SK-N-SH treated with all-trans-retinoic acid at 6 μM for 48 hours (cell line): ENCODE results near the gene OVCA2.

Experiments
- ATAC-seq: fragments of 200-7000 bp; cut with Tn5 transposase; 3 replicates; pipeline ENCODE4 v1.9.1; 2020; ENCODE audit warnings: mild to moderate bottlenecking, moderate library complexity
- ARNTL ChIP-seq: fragments of 450-650 bp; formaldehyde crosslinking; IDR thresholded peaks from 2 replicates; pipeline ENCODE4 v1.5.0; 2020; ENCODE audit warnings: low read depth, mild to moderate bottlenecking, moderate library complexity, borderline replicate concordance
- BACH2 ChIP-seq: fragments of 250-450 bp; sonication (Bioruptor Pico); IDR thresholded peaks from 2 replicates; pipeline ENCODE4 v1.9.0; 2021; ENCODE audit warnings: mild to moderate bottlenecking, borderline replicate concordance
- CSDC2 ChIP-seq: fragments of 250-450 bp; sonication (Bioruptor Pico); IDR thresholded peaks from 2 replicates; pipeline ENCODE4 v1.5.0; 2020; ENCODE audit warnings: mild to moderate bottlenecking, moderate library complexity
- GLIS3 ChIP-seq: fragments of 250-450 bp; sonication (Bioruptor Pico); IDR thresholded peaks from 2 replicates; pipeline ENCODE4 v1.5.0; 2020; ENCODE audit warnings: mild to moderate bottlenecking, moderate library complexity
- ISL1 ChIP-seq: fragments of 250-450 bp; sonication (Bioruptor Pico); IDR thresholded peaks from 2 replicates; pipeline ENCODE4 v2.1.2; 2022; ENCODE audit warnings: mild to moderate bottlenecking, moderate library complexity
- OSR1 ChIP-seq: fragments of 250-450 bp; sonication (Bioruptor Pico); IDR thresholded peaks from 2 replicates; pipeline ENCODE4 v1.8.0; 2022; ENCODE audit warnings: moderate library complexity, mild to moderate bottlenecking, inconsistent platforms
- PPARA ChIP-seq: fragments of 250-450 bp; sonication (Bioruptor Pico); IDR thresholded peaks from 2 replicates; pipeline ENCODE4 v1.5.0; 2020; ENCODE audit warnings: mild to moderate bottlenecking, borderline replicate concordance
- RARB ChIP-seq: fragments of 250-450 bp; sonication (Bioruptor Pico); IDR thresholded peaks from 2 replicates; pipeline ENCODE4 v1.8.0; 2021; ENCODE audit warnings: mild to moderate bottlenecking, moderate library complexity
- SNAI2 ChIP-seq: fragments of 250-450 bp; sonication (Bioruptor Pico); IDR thresholded peaks from 2 replicates; pipeline ENCODE4 v1.5.0; 2020; ENCODE audit warnings: mild to moderate bottlenecking, moderate library complexity
- TCF4 ChIP-seq: fragments of 250-450 bp; sonication (Bioruptor Pico); IDR thresholded peaks from 2 replicates; pipeline ENCODE4 v1.8.0; 2021; ENCODE audit warnings: mild to moderate bottlenecking, moderate library complexity, borderline replicate concordance
- TOX ChIP-seq: fragments of 250-450 bp; sonication (Bioruptor Pico); IDR thresholded peaks from 2 replicates; pipeline ENCODE4 v1.8.0; 2021; ENCODE audit warnings: mild to moderate bottlenecking, moderate library complexity, borderline replicate concordance
- ZC3H10 ChIP-seq: fragments of 250-450 bp; sonication (Bioruptor Pico); IDR thresholded peaks from 2 replicates; pipeline ENCODE4 v1.5.1; 2021; ENCODE audit warnings: mild to moderate bottlenecking, moderate library complexity
- ZFP3 ChIP-seq: fragments of 250-450 bp; sonication (Bioruptor Pico); IDR thresholded peaks from 2 replicates; pipeline ENCODE4 v1.5.0; 2020; ENCODE audit warnings: mild to moderate bottlenecking, moderate library complexity
- ZNF565 ChIP-seq: fragments of 450-650 bp; formaldehyde crosslinking; conservative IDR thresholded peaks from 2 replicates; pipeline ENCODE4 v1.5.0; 2020; ENCODE audit warnings: low read depth, mild to moderate bottlenecking, moderate library complexity
- ZNF70 ChIP-seq: fragments of 450-650 bp; formaldehyde crosslinking; IDR thresholded peaks from 2 replicates; pipeline ENCODE4 v1.5.0; 2020; ENCODE audit warnings: mild to moderate bottlenecking, moderate library complexity
- ZNF8 ChIP-seq: fragments of 450-650 bp; formaldehyde crosslinking; IDR thresholded peaks from 2 replicates; pipeline ENCODE4 v1.5.0; 2020; ENCODE audit warnings: mild to moderate bottlenecking, moderate library complexity
- TF ChIP-seq, protein P1 (sequence below): fragments of 250-450 bp; sonication (Bioruptor Pico); IDR thresholded peaks from 2 replicates; pipeline ENCODE4 v1.5.0; 2020; ENCODE audit warnings: mild to moderate bottlenecking, moderate library complexity
- TF ChIP-seq, protein P2 (sequence below): fragments of 250-450 bp; sonication (Bioruptor Pico); IDR thresholded peaks from 2 replicates; pipeline ENCODE4 v1.5.1; 2020; ENCODE audit warnings: low read depth, mild to moderate bottlenecking, moderate library complexity
- TF ChIP-seq, protein P3 (sequence below): fragments of 250-450 bp; sonication (Bioruptor Pico); IDR thresholded peaks from 2 replicates; pipeline ENCODE4 v1.8.0; 2020; ENCODE audit warnings: mild to moderate bottlenecking, moderate library complexity, borderline replicate concordance
- TF ChIP-seq, protein P4 (sequence below): fragments of 250-450 bp; sonication (Bioruptor Pico); IDR thresholded peaks from 2 replicates; pipeline ENCODE4 v1.8.0; 2021; ENCODE audit warnings: low read depth, mild to moderate bottlenecking, moderate library complexity, borderline replicate concordance

The OVCA2 gene

DNA sequence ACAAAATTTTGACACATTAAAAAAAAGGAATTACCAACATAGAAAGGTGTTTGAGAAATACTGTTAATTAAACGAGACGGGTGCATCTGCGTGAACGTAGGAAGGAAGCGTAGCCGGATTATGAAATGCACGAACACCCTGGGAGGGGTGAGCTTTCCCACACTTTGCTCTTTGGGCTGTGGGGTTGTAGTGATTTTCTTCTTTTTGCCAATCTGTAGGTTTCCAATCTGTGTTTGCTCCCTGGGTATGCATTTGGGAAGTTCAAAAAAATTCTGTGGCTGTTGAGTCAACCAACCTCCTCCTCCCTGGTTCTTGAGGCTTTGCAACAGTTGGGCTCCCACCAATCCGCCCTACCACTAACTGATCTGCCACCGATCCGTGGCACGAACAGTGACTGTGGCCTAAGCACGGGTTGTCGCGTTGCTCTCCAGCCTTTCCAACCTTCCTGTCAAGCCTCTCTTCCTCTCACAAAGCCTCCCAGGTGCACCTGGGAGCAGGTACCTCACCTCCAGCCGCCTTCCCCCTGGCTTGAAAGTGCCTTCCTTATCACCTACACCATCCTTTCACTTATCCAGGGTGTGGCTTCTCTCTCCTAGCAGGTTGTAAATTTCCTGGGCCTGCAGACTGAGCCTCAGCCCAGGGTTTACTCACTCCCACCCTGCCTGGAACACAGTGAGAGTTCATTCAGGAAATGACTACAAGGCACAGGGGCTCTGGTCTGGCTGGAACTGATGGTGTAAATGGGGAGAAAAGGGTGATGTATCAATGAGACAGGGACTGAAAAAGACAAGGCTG lies 33.3 kb upstream of the OVCA2 start:
- TF ChIP-seq, protein P1, sequence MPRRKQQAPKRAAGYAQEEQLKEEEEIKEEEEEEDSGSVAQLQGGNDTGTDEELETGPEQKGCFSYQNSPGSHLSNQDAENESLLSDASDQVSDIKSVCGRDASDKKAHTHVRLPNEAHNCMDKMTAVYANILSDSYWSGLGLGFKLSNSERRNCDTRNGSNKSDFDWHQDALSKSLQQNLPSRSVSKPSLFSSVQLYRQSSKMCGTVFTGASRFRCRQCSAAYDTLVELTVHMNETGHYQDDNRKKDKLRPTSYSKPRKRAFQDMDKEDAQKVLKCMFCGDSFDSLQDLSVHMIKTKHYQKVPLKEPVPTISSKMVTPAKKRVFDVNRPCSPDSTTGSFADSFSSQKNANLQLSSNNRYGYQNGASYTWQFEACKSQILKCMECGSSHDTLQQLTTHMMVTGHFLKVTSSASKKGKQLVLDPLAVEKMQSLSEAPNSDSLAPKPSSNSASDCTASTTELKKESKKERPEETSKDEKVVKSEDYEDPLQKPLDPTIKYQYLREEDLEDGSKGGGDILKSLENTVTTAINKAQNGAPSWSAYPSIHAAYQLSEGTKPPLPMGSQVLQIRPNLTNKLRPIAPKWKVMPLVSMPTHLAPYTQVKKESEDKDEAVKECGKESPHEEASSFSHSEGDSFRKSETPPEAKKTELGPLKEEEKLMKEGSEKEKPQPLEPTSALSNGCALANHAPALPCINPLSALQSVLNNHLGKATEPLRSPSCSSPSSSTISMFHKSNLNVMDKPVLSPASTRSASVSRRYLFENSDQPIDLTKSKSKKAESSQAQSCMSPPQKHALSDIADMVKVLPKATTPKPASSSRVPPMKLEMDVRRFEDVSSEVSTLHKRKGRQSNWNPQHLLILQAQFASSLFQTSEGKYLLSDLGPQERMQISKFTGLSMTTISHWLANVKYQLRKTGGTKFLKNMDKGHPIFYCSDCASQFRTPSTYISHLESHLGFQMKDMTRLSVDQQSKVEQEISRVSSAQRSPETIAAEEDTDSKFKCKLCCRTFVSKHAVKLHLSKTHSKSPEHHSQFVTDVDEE, result no peak
- TF ChIP-seq, all 23 proteins: peak for 0
- ATAC-seq, result no peak

DNA sequence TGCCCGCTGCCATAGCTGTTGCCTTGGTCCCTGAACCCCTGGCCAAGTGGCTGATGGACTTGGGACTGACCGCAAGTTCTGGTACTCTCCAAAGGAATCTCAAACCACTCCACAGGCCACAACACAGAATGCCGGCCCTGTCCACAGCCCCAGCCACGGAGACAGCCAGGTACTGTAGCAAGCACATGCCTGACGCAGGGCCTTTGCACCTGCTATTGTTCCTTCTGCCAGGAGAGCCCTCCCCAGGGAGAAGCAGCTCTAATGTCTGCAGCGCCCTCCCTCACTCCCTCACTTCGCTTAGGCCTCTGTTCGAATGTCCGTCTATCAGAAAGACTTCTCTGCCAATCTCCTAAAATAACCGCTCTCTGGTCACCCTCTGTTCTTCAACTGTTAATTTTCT lies 32.1 kb upstream of the OVCA2 start:
- TF ChIP-seq ISL1, result no peak
- TF ChIP-seq ZNF565 (CRISPR knock-in tag), result no peak
- no peak for TF ChIP-seq TOX (CRISPR knock-in tag)
- no peak for TF ChIP-seq BACH2 (CRISPR knock-in tag)
- TF ChIP-seq RARB, result no peak
- TF ChIP-seq GLIS3, result no peak
- TF ChIP-seq, protein P2, sequence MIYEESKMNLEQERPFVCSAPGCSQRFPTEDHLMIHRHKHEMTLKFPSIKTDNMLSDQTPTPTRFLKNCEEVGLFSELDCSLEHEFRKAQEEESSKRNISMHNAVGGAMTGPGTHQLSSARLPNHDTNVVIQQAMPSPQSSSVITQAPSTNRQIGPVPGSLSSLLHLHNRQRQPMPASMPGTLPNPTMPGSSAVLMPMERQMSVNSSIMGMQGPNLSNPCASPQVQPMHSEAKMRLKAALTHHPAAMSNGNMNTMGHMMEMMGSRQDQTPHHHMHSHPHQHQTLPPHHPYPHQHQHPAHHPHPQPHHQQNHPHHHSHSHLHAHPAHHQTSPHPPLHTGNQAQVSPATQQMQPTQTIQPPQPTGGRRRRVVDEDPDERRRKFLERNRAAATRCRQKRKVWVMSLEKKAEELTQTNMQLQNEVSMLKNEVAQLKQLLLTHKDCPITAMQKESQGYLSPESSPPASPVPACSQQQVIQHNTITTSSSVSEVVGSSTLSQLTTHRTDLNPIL (CRISPR knock-in tag), result no peak
- TF ChIP-seq OSR1 (CRISPR knock-in tag), result no peak
- no peak for TF ChIP-seq ZFP3 (CRISPR knock-in tag)
- no peak for ATAC-seq

DNA sequence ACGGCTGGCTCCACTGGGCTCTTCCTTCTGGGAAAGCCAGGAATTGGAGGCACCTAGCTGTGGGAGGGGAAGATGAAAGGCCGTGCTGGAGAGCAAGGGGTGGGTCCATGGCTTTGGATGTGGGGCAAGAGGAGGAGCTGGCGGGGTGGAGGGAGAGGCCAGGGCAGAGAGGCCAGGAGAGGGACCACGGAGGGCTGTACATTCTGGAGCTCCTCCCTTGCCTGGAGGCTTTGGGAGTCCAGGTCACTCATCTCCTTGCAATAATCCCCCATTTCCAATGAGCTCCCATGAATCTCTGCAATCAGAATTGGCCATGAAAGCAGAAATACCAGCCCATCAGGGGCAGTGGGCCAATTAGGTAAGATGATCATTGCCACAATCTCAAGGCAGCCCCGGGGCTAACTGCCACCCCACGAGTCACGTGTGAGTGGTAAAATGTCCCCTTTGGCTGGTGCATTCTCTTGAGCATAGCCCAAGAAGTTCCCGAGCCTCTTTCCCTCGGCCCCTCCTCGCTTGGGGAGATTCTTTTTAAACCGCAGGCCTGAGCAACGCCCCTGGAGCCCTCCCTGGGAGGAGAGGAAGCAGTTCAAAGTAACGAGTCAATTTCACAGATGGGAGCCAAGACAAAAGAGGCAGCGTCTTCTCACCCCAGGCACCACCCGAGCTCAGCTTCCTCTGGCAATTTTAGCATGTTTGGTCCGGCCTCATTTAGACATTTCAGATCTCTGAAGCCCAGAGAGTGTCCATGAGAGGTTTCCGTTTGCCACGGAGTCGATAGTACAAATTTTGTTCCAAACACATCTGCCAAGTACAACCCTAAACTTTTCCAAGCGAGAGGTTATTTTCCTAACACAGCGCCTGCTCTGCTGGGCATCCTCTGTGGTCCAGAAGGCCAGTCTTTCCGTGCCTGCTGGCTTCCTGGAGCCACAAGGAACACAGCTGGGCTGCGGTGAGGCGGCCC lies 30.1 kb upstream of the OVCA2 start:
- ATAC-seq, result no peak

More for the DNA sequence above, 30.1 kb upstream of the OVCA2 start:
- TF ChIP-seq ZFP3 (CRISPR knock-in tag) (no peak), SNAI2 (CRISPR knock-in tag) (no peak), OSR1 (CRISPR knock-in tag) (no peak), RARB (no peak), ZC3H10 (CRISPR knock-in tag) (no peak), CSDC2 (no peak), ISL1 (no peak), BACH2 (CRISPR knock-in tag) (no peak), TOX (CRISPR knock-in tag) (no peak), TCF4 (CRISPR knock-in tag) (no peak), GLIS3 (no peak), ARNTL (CRISPR knock-in tag) (no peak), ZNF8 (no peak), PPARA (CRISPR knock-in tag) (no peak), ZNF565 (CRISPR knock-in tag) (no peak), ZNF70 (CRISPR knock-in tag) (no peak)
- TF ChIP-seq, protein P3, sequence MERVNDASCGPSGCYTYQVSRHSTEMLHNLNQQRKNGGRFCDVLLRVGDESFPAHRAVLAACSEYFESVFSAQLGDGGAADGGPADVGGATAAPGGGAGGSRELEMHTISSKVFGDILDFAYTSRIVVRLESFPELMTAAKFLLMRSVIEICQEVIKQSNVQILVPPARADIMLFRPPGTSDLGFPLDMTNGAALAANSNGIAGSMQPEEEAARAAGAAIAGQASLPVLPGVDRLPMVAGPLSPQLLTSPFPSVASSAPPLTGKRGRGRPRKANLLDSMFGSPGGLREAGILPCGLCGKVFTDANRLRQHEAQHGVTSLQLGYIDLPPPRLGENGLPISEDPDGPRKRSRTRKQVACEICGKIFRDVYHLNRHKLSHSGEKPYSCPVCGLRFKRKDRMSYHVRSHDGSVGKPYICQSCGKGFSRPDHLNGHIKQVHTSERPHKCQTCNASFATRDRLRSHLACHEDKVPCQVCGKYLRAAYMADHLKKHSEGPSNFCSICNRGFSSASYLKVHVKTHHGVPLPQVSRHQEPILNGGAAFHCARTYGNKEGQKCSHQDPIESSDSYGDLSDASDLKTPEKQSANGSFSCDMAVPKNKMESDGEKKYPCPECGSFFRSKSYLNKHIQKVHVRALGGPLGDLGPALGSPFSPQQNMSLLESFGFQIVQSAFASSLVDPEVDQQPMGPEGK (CRISPR knock-in tag), result no peak
- TF ChIP-seq, protein P2 (CRISPR knock-in tag), result no peak
- TF ChIP-seq, protein P4, sequence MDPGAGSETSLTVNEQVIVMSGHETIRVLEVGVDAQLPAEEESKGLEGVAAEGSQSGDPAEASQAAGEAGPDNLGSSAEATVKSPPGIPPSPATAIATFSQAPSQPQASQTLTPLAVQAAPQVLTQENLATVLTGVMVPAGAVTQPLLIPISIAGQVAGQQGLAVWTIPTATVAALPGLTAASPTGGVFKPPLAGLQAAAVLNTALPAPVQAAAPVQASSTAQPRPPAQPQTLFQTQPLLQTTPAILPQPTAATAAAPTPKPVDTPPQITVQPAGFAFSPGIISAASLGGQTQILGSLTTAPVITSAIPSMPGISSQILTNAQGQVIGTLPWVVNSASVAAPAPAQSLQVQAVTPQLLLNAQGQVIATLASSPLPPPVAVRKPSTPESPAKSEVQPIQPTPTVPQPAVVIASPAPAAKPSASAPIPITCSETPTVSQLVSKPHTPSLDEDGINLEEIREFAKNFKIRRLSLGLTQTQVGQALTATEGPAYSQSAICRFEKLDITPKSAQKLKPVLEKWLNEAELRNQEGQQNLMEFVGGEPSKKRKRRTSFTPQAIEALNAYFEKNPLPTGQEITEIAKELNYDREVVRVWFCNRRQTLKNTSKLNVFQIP (CRISPR knock-in tag), result no peak
- TF ChIP-seq, protein P1, result no peak
